ENCODE results near the gene ESYT3.

The ESYT3 gene

DNA sequence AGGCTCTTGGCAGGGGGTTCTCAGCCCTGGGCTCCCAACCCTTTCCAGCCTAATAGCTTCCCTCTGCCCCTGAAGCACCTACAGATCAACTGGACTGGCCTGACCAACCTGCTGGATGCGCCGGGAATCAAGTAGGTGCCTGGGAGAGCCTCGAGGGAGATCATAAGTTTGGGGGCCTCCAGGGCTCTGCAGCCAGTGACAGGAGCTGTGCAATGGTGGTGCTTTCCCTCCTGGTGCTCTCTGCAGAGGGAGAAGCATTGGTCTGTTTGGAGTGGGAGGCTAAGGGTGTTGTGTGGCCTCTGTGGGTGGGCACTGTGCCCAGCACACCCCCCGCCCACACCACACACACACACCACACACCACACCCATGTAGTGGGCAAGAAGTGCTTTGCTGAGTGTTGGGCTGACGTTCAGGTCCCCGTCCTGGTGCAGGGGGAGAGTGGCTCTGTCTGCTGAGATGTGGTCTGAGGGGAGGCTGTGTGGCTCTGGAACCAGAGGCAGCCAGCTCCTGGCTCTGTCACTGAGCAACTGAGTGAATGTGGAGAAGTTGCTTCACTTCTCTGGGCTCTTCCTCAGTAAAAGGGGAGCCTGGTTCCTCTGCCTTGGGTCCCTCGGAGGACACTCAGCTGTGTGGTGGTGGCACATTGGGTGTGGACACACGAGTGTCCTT is 26.3 kb downstream of the ESYT3 start:
- Histone ChIP-seq H3K9me3 (no peaks in the 10 kb centered on the region), H3K27ac (no peak overlapping the region)

DNA sequence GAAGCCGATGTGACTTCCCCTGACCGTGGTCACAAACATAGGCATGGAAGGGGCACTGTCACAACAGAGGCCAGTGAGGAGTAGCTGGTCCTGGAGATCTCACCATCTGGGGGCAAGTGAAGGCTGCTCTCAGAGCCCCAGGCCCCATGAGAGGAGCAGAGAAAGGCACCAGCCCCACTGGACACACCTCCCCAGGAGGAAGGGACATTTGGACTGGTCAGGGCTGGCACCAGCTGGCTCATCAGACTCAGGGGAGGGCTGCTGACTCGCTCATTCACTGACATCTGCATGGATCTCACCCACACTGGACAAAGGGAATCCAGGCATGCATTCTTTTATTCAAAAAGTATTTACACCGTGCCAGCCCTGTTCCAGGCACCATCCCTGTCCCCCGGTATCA is 26.8 kb downstream of the ESYT3 start:
- Histone ChIP-seq H3K4me3 (no peak overlapping the region), H3K4me1 (no peaks in the 10 kb centered on the region)
- intact Hi-C loops (cut with DNase I; ENCODE audit: low total_unique reads) = no loop called here

More for the DNA sequence above, 26.3 kb downstream of the ESYT3 start:
- DNase-seq = no peak
- intact Hi-C loops (cut with DNase I; ENCODE audit: low total_unique reads) = no loop called here
- Histone ChIP-seq H3K27me3 (peaks cover 0 to 3% of the 10 kb centered on the region in 2 donors), H3K4me1 (no peaks in the 10 kb centered on the region), H3K4me3 (no peak overlapping the region), H3K36me3 (peaks cover 0 to 6% (median 0%) of the 10 kb centered on the region in 3 donors)
- TF ChIP-seq, protein P1, sequence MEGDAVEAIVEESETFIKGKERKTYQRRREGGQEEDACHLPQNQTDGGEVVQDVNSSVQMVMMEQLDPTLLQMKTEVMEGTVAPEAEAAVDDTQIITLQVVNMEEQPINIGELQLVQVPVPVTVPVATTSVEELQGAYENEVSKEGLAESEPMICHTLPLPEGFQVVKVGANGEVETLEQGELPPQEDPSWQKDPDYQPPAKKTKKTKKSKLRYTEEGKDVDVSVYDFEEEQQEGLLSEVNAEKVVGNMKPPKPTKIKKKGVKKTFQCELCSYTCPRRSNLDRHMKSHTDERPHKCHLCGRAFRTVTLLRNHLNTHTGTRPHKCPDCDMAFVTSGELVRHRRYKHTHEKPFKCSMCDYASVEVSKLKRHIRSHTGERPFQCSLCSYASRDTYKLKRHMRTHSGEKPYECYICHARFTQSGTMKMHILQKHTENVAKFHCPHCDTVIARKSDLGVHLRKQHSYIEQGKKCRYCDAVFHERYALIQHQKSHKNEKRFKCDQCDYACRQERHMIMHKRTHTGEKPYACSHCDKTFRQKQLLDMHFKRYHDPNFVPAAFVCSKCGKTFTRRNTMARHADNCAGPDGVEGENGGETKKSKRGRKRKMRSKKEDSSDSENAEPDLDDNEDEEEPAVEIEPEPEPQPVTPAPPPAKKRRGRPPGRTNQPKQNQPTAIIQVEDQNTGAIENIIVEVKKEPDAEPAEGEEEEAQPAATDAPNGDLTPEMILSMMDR (IDR thresholded peaks at IDR 0.05) = no peak

DNA sequence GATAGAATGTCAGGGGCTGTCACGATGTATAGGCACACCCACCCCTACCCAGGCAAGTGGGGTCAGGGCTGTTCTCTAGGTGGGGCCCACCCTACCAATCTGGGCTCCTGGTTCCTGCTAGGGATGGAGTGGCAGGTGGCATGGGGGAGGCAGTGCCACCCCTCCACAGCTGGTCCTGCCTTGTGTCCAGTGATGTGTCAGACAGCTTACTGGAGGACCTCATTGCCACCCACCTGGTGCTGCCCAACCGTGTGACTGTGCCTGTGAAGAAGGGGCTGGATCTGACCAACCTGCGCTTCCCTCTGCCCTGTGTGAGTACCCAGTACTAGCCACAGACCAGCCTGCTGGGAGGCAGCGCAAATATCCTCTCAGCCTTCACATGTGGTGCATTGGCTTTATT is 27.5 kb downstream of the ESYT3 start:
- TF ChIP-seq, protein P1 (IDR thresholded peaks at IDR 0.05) = no peak
- intact Hi-C loops (cut with DNase I; ENCODE audit: low total_unique reads) = no loop called here
- DNase-seq = no peak
- Histone ChIP-seq H3K4me3 (no peak overlapping the region), H3K36me3 (peaks cover 0 to 6% (median 0%) of the 10 kb centered on the region in 3 donors), H3K27me3 (peaks cover 0 to 3% of the 10 kb centered on the region in 2 donors), H3K4me1 (no peaks in the 10 kb centered on the region), H3K27ac (no peak overlapping the region), H3K9me3 (no peaks in the 10 kb centered on the region)

More for the DNA sequence above, 26.8 kb downstream of the ESYT3 start:
- H3K9me3 ChIP-seq = no peaks in the 10 kb centered on the region
- TF ChIP-seq, protein P1 (IDR thresholded peaks at IDR 0.05) = no peak
- DNase-seq = no peak
- H3K36me3 ChIP-seq = peaks cover 0 to 6% (median 0%) of the 10 kb centered on the region in 3 donors
- peaks cover 0 to 3% of the 10 kb centered on the region in 2 donors for H3K27me3 ChIP-seq
- no peak overlapping the region for H3K27ac ChIP-seq

DNA sequence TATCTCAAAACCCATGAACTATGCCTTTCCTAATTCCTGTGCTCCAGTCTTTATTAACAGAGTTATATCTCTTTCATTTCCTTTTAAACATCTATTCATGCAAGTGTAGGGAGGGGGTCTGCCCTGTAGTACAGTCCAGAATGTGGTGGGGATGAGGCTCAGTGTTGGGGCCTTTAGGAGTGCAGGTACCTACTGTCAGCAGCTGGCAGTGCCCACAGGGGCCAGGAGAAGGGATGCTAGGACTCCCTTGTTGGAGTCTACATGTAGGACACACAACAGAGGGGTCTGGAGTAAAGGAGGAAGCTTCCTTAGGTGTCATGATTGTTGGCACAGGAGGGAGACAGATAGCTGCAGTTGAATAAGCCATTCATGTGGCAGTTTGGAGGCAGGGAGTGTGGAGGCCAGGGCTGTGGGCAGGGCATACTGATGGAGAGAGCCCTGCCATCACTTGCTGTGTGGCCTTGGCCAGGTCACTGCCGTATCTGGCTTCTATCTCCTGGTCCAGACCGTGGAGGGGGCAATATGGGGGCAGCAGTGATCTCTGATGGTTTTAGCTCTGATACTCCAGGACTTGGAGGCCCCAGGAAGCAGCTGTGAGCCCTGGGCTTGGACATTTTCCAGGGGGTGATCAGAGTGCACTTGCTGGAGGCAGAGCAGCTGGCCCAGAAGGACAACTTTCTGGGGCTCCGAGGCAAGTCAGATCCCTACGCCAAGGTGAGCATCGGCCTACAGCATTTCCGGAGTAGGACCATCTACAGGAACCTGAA is 29.5 kb downstream of the ESYT3 start:
- intact Hi-C loops (cut with DNase I; ENCODE audit: low total_unique reads) = no loop called here
- H3K27ac ChIP-seq = no peak overlapping the region
- no peaks in the 10 kb centered on the region for H3K4me1 ChIP-seq
- DNase-seq = no peak
- peaks cover 0 to 3% of the 10 kb centered on the region in 2 donors for H3K27me3 ChIP-seq
- TF ChIP-seq, protein P1 (IDR thresholded peaks at IDR 0.05) = no peak
- no peaks in the 10 kb centered on the region for H3K9me3 ChIP-seq
- H3K4me3 ChIP-seq = no peak overlapping the region
- peaks cover 0 to 6% (median 0%) of the 10 kb centered on the region in 3 donors for H3K36me3 ChIP-seq

DNA sequence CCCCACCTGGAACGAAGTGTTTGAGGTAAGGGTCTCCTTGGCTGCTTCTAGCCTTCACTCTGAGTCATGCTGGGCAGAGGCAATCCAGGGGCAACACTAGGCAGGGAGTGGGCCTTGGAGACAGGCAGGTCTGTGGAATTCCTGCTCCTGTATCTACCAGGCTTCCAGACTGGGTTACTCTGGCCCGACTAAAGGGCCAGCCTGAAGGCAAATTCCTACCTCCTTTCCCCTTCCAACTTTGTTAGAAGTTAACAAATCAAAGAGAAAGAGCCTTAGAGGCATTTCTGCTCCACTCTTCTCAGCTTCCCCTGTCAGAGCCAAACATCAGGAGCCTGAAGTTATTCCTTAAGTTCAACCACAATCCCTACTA is 30.1 kb downstream of the ESYT3 start:
- Histone ChIP-seq H3K4me3 (no peak overlapping the region), H3K36me3 (peaks cover 0 to 6% (median 0%) of the 10 kb centered on the region in 3 donors), H3K4me1 (no peaks in the 10 kb centered on the region), H3K9me3 (no peaks in the 10 kb centered on the region), H3K27me3 (peaks cover 0 to 3% of the 10 kb centered on the region in 2 donors), H3K27ac (no peak overlapping the region)
- TF ChIP-seq, protein P1 (IDR thresholded peaks at IDR 0.05) = no peak
- DNase-seq = no peak
- intact Hi-C loops (cut with DNase I; ENCODE audit: low total_unique reads) = no loop called here

All from tibial artery (tissue), 4 donors.